H9 (cell line): ENCODE measurements around the gene PLXND1. TPM values are rescaled to one million over a fixed set of nuclear protein-coding genes. Genes with fewer than 3 reads are reported as not detected.

Source experiments
- DNase-seq: peaks from one replicate; pipeline ENCODE4 v3.0.0-alpha.2; 2017
- H2AFZ ChIP-seq: one replicate; pipeline ENCODE4 v1.6.1; 2013; ENCODE audit warnings: mild to moderate bottlenecking, low read length, control low read depth, moderate library complexity
- H2AK5ac ChIP-seq: 2 replicates; pipeline ENCODE4 v1.6.1; 2013; ENCODE audit warnings: low read length, control low read depth, mixed read lengths; ENCODE audit not compliant: insufficient read length
- H2BK120ac ChIP-seq: one replicate; pipeline ENCODE4 v1.6.1; 2013; ENCODE audit warnings: low read depth, mild to moderate bottlenecking, low read length, control low read depth, inconsistent platforms; ENCODE audit not compliant: poor library complexity, severe bottlenecking
- H2BK12ac ChIP-seq: 2 replicates; pipeline ENCODE4 v1.6.1; 2013; ENCODE audit warnings: low read length, control low read depth, mixed read lengths, low read depth; ENCODE audit not compliant: insufficient read length
- H2BK15ac ChIP-seq: 2 replicates; pipeline ENCODE4 v1.6.1; 2013; ENCODE audit warnings: low read depth, low read length, control low read depth
- H2BK20ac ChIP-seq: one replicate; pipeline ENCODE4 v1.6.1; 2013; ENCODE audit warnings: low read depth, mild to moderate bottlenecking, low read length, control low read depth, inconsistent platforms; ENCODE audit not compliant: poor library complexity, severe bottlenecking
- H2BK5ac ChIP-seq: 2 replicates; pipeline ENCODE4 v1.6.1; 2013; ENCODE audit warnings: low read length, control low read depth, mixed read lengths; ENCODE audit not compliant: insufficient read length
- H3K14ac ChIP-seq: 2 replicates; pipeline ENCODE4 v1.6.1; 2013; ENCODE audit warnings: low read length, control low read depth; ENCODE audit not compliant: insufficient read depth
- H3K18ac ChIP-seq: 2 replicates; pipeline ENCODE4 v1.6.1; 2013; ENCODE audit warnings: low read depth, mild to moderate bottlenecking, mixed read lengths, low read length, control low read depth; ENCODE audit not compliant: insufficient read length
- H3K23ac ChIP-seq: 2 replicates; pipeline ENCODE4 v1.6.1; 2013; ENCODE audit warnings: low read length, control low read depth, mixed read lengths, low read depth; ENCODE audit not compliant: insufficient read length
- H3K23me2 ChIP-seq: 2 replicates; pipeline ENCODE4 v1.6.1; 2013; ENCODE audit warnings: low read depth, mild to moderate bottlenecking, mixed read lengths, low read length, control low read depth; ENCODE audit not compliant: insufficient read length, poor library complexity, severe bottlenecking
- H3K27ac ChIP-seq: 2 replicates; pipeline ENCODE4 v1.5.1; 2013; ENCODE audit warnings: low read length, control low read depth, mixed read lengths, low read depth; ENCODE audit not compliant: insufficient read length
- H3K27me3 ChIP-seq: 2 replicates; pipeline ENCODE4 v1.6.1; 2013; ENCODE audit warnings: low read length, control low read depth, inconsistent platforms; ENCODE audit not compliant: insufficient read depth
- H3K4ac ChIP-seq: 2 replicates; pipeline ENCODE4 v1.6.1; 2013; ENCODE audit warnings: low read depth, mild to moderate bottlenecking, control low read depth, inconsistent platforms, low read length, moderate library complexity
- H3K4me1 ChIP-seq: 2 replicates; pipeline ENCODE4 v1.6.1; 2013; ENCODE audit warnings: low read length, control low read depth, inconsistent platforms; ENCODE audit not compliant: insufficient read depth
- H3K4me2 ChIP-seq: 2 replicates; pipeline ENCODE4 v1.6.1; 2013; ENCODE audit warnings: low read length, control low read depth, mixed read lengths; ENCODE audit not compliant: insufficient read length, insufficient read depth
- H3K56ac ChIP-seq: 2 replicates; pipeline ENCODE4 v1.6.1; 2013; ENCODE audit warnings: low read depth, mild to moderate bottlenecking, mixed read lengths, low read length, control low read depth; ENCODE audit not compliant: insufficient read length
- H3K79me1 ChIP-seq: 2 replicates; pipeline ENCODE4 v1.6.1; 2013; ENCODE audit warnings: low read depth, mild to moderate bottlenecking, moderate library complexity, low read length, control low read depth, inconsistent platforms; ENCODE audit not compliant: insufficient read depth, poor library complexity, severe bottlenecking
- H3K79me2 ChIP-seq: 2 replicates; pipeline ENCODE4 v1.6.1; 2013; ENCODE audit warnings: low read length, control low read depth, inconsistent platforms; ENCODE audit not compliant: insufficient read depth
- H3K9ac ChIP-seq: 2 replicates; pipeline ENCODE4 v1.6.1; 2013; ENCODE audit warnings: low read length, control low read depth, mixed read lengths; ENCODE audit not compliant: insufficient read length; ENCODE audit errors: extremely low read depth
- H3K9me3 ChIP-seq: one replicate; pipeline ENCODE4 v1.6.1; 2013; ENCODE audit warnings: low read depth, low read length, inconsistent platforms; ENCODE audit not compliant: control insufficient read depth
- H3T11ph ChIP-seq: one replicate; pipeline ENCODE4 v1.6.1; 2013; ENCODE audit warnings: mild to moderate bottlenecking, low read length, control low read depth, inconsistent platforms
- H4K20me1 ChIP-seq: one replicate; pipeline ENCODE4 v1.6.1; 2013; ENCODE audit not compliant: control insufficient read depth, insufficient read length, insufficient read depth
- H4K5ac ChIP-seq: 2 replicates; pipeline ENCODE4 v1.6.1; 2013; ENCODE audit warnings: low read depth, mild to moderate bottlenecking, mixed read lengths, low read length, control low read depth; ENCODE audit not compliant: insufficient read length
- H4K8ac ChIP-seq: replicated peaks from 2 replicates; pipeline ENCODE4 v1.6.1; 2013; ENCODE audit warnings: low read length, control low read depth, mixed read lengths, low read depth; ENCODE audit not compliant: insufficient read length
- H4K91ac ChIP-seq: 2 replicates; pipeline ENCODE4 v1.6.1; 2013; ENCODE audit warnings: low read depth, mild to moderate bottlenecking, moderate library complexity, mixed read lengths, low read length, control low read depth; ENCODE audit not compliant: insufficient read length
- H3K27ac Mint-ChIP-seq, 3 experiments: 2 replicates in 2 of 3; 3 replicates in 1 of 3; pipeline ENCODE4 v1.8.0; 2020 to 2021; ENCODE audit warnings: mixed read lengths in 3 of 3, mild to moderate bottlenecking in 1 of 3, moderate library complexity in 1 of 3
- H3K27me3 Mint-ChIP-seq: 2 replicates; pipeline ENCODE4 v1.8.0; 2021; ENCODE audit warnings: low read depth, mild to moderate bottlenecking, moderate library complexity, mixed read lengths
- H3K36me3 Mint-ChIP-seq, 3 experiments: 2 replicates in 2 of 3; 3 replicates in 1 of 3; pipeline ENCODE4 v1.8.0; 2020 to 2021; ENCODE audit warnings: low read depth in 3 of 3, mixed read lengths in 3 of 3; ENCODE audit not compliant: insufficient read depth in 1 of 3
- H3K4me1 Mint-ChIP-seq, 2 experiments: 2 replicates each; pipeline ENCODE4 v1.8.0; 2020; ENCODE audit warnings: mixed read lengths in 2 of 2
- H3K4me3 Mint-ChIP-seq, 2 experiments: 2 replicates in 1 of 2; 3 replicates in 1 of 2; pipeline ENCODE4 v1.8.0; 2020 to 2021; ENCODE audit warnings: mild to moderate bottlenecking in 2 of 2, mixed read lengths in 2 of 2, moderate library complexity in 1 of 2
- H3K9me3 Mint-ChIP-seq, 2 experiments: 2 replicates in 1 of 2; 3 replicates in 1 of 2; pipeline ENCODE4 v1.8.0; 2020; ENCODE audit warnings: mild to moderate bottlenecking in 2 of 2, mixed read lengths in 2 of 2, moderate library complexity in 1 of 2
- CTCF ChIP-seq: fragments of 200-600 bp; sonication (generic); conservative IDR thresholded peaks from 3 replicates; pipeline ENCODE4 v1.8.0; 2021; ENCODE audit warnings: antibody characterized with exemption, mild to moderate bottlenecking
- WGBS: extraction: QIAGEN DNeasy Blood & Tissue Kit; methylation state at CpG from one replicate; pipeline ENCODE4 v1.1.7; 2013; ENCODE audit warnings: missing lambda C conversion rate, low lambda C conversion rate, mixed read lengths; ENCODE audit not compliant: insufficient read length; ENCODE audit errors: extremely low coverage; 5-methylcytosine and 5-hydroxymethylcytosine counted together
- total RNA-seq: library from RNA; stranded (reverse); gene quantifications from 2 replicates; pipeline ENCODE4 v1.2.1, GENCODE V29; 2021

PLXND1 gene
- total RNA-seq, 1 experiment from 2014 or later: 50.9 TPM

GRCh38 chr3:129525341-129525968, 81.0 kb downstream of the PLXND1 start:
- Histone ChIP-seq H3K4me1 (peaks cover 8% of the 10 kb centered on the region; the same call in 1 of the 2 replicates), H2AFZ (no peak overlapping the region), H3K56ac (no peak overlapping the region), H4K5ac (no peak overlapping the region), H2AK5ac (no peak overlapping the region), H2BK120ac (no peak overlapping the region), H3K79me2 (no peaks in the 10 kb centered on the region), H2BK5ac (no peak overlapping the region), H3K9me3 (no peaks in the 10 kb centered on the region), H4K20me1 (no peaks in the 10 kb centered on the region), H3K27me3 (no peaks in the 10 kb centered on the region; the same call in 1 of the 2 replicates), H4K91ac (no peak overlapping the region), H3K23ac (no peak overlapping the region), H2BK15ac (no peak overlapping the region), H3K14ac (no peak overlapping the region), H3T11ph (no peak overlapping the region), H3K4ac (no peak overlapping the region), H3K79me1 (no peaks in the 10 kb centered on the region), H3K18ac (no peak overlapping the region), H3K9ac (no peak overlapping the region), H3K4me2 (no peak overlapping the region), H2BK12ac (no peak overlapping the region), H3K27ac (no peak overlapping the region), H2BK20ac (no peak overlapping the region), H3K23me2 (no peaks in the 10 kb centered on the region), H4K8ac (no peak overlapping the region)
- no CpG with 5 or more reads among the region's 8 CpGs for WGBS
- no peaks in the 10 kb centered on the region for H3K36me3 Mint-ChIP-seq
- H3K9me3 Mint-ChIP-seq: no peaks in the 10 kb centered on the region
- no peak for TF ChIP-seq CTCF
- peaks cover 23 to 32% of the 10 kb centered on the region in 2 experiments for H3K4me1 Mint-ChIP-seq
- no peak for DNase-seq
- no peak overlapping the region for H3K27ac Mint-ChIP-seq
- H3K4me3 Mint-ChIP-seq: no peak overlapping the region
- no peaks in the 10 kb centered on the region; the same call in 1 of the 2 replicates for H3K27me3 Mint-ChIP-seq
